ENCODE results near the gene PCNA.

- TF ChIP-seq POLR2A (IDR thresholded peaks at IDR 0.05) = no peak
- TF ChIP-seq, protein P1, sequence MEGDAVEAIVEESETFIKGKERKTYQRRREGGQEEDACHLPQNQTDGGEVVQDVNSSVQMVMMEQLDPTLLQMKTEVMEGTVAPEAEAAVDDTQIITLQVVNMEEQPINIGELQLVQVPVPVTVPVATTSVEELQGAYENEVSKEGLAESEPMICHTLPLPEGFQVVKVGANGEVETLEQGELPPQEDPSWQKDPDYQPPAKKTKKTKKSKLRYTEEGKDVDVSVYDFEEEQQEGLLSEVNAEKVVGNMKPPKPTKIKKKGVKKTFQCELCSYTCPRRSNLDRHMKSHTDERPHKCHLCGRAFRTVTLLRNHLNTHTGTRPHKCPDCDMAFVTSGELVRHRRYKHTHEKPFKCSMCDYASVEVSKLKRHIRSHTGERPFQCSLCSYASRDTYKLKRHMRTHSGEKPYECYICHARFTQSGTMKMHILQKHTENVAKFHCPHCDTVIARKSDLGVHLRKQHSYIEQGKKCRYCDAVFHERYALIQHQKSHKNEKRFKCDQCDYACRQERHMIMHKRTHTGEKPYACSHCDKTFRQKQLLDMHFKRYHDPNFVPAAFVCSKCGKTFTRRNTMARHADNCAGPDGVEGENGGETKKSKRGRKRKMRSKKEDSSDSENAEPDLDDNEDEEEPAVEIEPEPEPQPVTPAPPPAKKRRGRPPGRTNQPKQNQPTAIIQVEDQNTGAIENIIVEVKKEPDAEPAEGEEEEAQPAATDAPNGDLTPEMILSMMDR (IDR thresholded peaks at IDR 0.05) = no peak
Measured at GRCh38 chr20:5118220-5119142, 1.3 kb downstream of the PCNA start.

Measured in esophagus squamous epithelium (tissue), 4 donors.